Keratinocyte (primary cell): ENCODE data around the gene GOLT1A. TPM values are rescaled to one million over a fixed set of nuclear protein-coding genes. Genes with fewer than 3 reads are reported as not detected.
A peak's percentile ranks its signal among the peaks of the same experiment; 100 is the strongest.

Experiments
- DNase-seq: peaks from one replicate; pipeline ENCODE4 v3.0.0-alpha.2; 2011; ENCODE audit warnings: low read depth, missing footprints, low spot score
- FAIRE-seq: peaks from 2 replicates; lab custom pipeline; 2011; peaks lifted over from hg19 to GRCh38; lab: Jason Lieb, UNC
- H2AFZ ChIP-seq: 2 replicates; pipeline ENCODE4 v1.6.0; 2012; ENCODE audit warnings: low read length, control low read depth, inconsistent platforms; ENCODE audit not compliant: control insufficient read depth
- H3K27ac ChIP-seq: 2 replicates; pipeline ENCODE4 v1.5.1; 2011; ENCODE audit warnings: low read length; ENCODE audit not compliant: control insufficient read depth, insufficient read depth
- H3K27me3 ChIP-seq: 3 replicates; pipeline ENCODE4 v1.6.0; 2011; ENCODE audit warnings: low read length; ENCODE audit not compliant: control insufficient read depth, insufficient read depth; ENCODE audit errors: extremely low read depth
- H3K36me3 ChIP-seq, 2 experiments: 2 replicates in 1 of 2; 3 replicates in 1 of 2; pipeline ENCODE4 v1.5.1; 2011; ENCODE audit warnings: low read length in 2 of 2, mild to moderate bottlenecking in 1 of 2; ENCODE audit not compliant: control insufficient read depth in 2 of 2, insufficient read depth in 2 of 2; ENCODE audit errors: extremely low read depth in 1 of 2
- H3K4me1 ChIP-seq: 3 replicates; pipeline ENCODE4 v1.5.1; 2011; ENCODE audit warnings: low read length; ENCODE audit not compliant: control insufficient read depth, insufficient read depth; ENCODE audit errors: extremely low read depth
- H3K4me2 ChIP-seq: 3 replicates; pipeline ENCODE4 v1.6.0; 2011; ENCODE audit warnings: low read depth, low read length; ENCODE audit not compliant: control insufficient read depth, insufficient read depth; ENCODE audit errors: extremely low read depth
- H3K4me3 ChIP-seq, 3 experiments: fragments of 200-600 bp in 1 of 3; sonication (generic) in 1 of 3; 2 replicates in 2 of 3; 3 replicates in 1 of 3; pipeline ENCODE4 v1.5.1; 2011 to 2016; ENCODE audit warnings: low read length in 3 of 3, mild to moderate bottlenecking in 3 of 3, control low read depth in 2 of 3, inconsistent platforms in 1 of 3, low read depth in 1 of 3, mixed read lengths in 1 of 3, mixed run types in 1 of 3, moderate library complexity in 1 of 3; ENCODE audit not compliant: control insufficient read depth in 2 of 3, insufficient read depth in 2 of 3; ENCODE audit errors: extremely low read depth in 1 of 3
- H3K79me2 ChIP-seq: 2 replicates; pipeline ENCODE4 v1.6.0; 2012; ENCODE audit warnings: low read length; ENCODE audit not compliant: control insufficient read depth, insufficient read depth
- H3K9ac ChIP-seq: 3 replicates; pipeline ENCODE4 v1.6.0; 2011; ENCODE audit warnings: low read length; ENCODE audit not compliant: control insufficient read depth, insufficient read depth; ENCODE audit errors: extremely low read depth
- H3K9me1 ChIP-seq: 3 replicates; pipeline ENCODE4 v1.6.0; 2011; ENCODE audit warnings: low read length; ENCODE audit not compliant: control insufficient read depth, insufficient read depth; ENCODE audit errors: extremely low read depth
- H3K9me3 ChIP-seq: 2 replicates; pipeline ENCODE4 v1.5.1; 2012; ENCODE audit warnings: low read depth, low read length; ENCODE audit not compliant: control insufficient read depth
- H4K20me1 ChIP-seq: 3 replicates; pipeline ENCODE4 v1.6.0; 2011; ENCODE audit warnings: low read length; ENCODE audit not compliant: control insufficient read depth, insufficient read depth; ENCODE audit errors: extremely low read depth
- EZH2 ChIP-seq: IDR thresholded peaks from one replicate; pipeline ENCODE4 v1.6.1; 2012; ENCODE audit warnings: inconsistent platforms, mild to moderate bottlenecking, low read length, moderate library complexity
- dilution Hi-C: fragments of 300-500 bp; cut with MboI; formaldehyde crosslinking; loops from one replicate; pipeline ENCODE4 v1.7.0; 2020; ENCODE audit warnings: low sequenced_read_pairs; ENCODE audit not compliant: extremely low pct_ligation_motif_present
- polyA plus RNA-seq, 5 experiments: library from polyadenylated mRNA; depleted of rRNA in 3 of 5; stranded (reverse) in 3 of 5; stranded (forward) in 1 of 5; unstranded in 1 of 5; fragments of >200 nt; gene quantifications; 1 replicate in 1 of 5; 2 replicates in 3 of 5; 3 replicates in 1 of 5; pipeline versions ENCODE4 v1.2.1 to v1.2.3, GENCODE V29; 2011 to 2012; ENCODE audit warnings: missing spikeins in 2 of 5, low read depth in 1 of 5, low replicate concordance in 1 of 5
- TF ChIP-seq, protein P1 (sequence below), 3 experiments: IDR thresholded peaks in 1 of 3; conservative IDR thresholded peaks in 1 of 3; optimal IDR thresholded peaks in 1 of 3; 2 replicates in 2 of 3; 3 replicates in 1 of 3; pipeline versions ENCODE3 to v1.5.1; 2011; ENCODE audit warnings: low read length in 3 of 3, mild to moderate bottlenecking in 3 of 3, moderate library complexity in 2 of 3, control low read depth in 1 of 3, inconsistent platforms in 1 of 3; ENCODE audit not compliant: insufficient read depth in 2 of 3; ENCODE audit errors: extremely low read depth in 1 of 3

GOLT1A gene
- polyA plus RNA-seq, 1 donor (not counting 4 experiments of a cell fraction or from before 2014, with no cell fraction given), result 0.46 TPM

DNA sequence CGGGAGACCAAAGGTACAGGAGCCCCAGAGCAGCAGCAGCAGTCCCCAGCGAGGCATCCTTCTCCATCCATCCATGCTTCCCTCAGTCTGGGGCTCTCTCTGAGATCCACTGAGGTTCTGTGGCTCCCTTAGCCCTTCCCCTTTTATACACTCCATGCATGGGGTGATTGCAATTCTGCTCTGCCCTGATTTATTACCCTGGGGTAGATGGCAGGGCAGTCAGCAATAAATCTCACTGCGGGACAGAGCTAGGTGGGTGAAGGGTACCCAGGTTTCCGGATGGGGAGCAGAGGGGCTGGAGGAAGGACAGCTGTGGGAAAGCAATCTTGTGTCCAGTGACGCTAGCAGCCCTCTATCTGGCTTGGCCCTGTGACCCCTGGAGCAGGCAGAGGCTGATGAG lies 47.6 kb downstream of the GOLT1A start, which contains the start of gene REN:
REN (minus strand) TSS at position 119 of the 400 bp plus-strand sequence; CDS start at position 75, 44 bp downstream.
- H3K4me3 ChIP-seq, result no peak within 1 kb of the TSS
- TF ChIP-seq, protein P1, sequence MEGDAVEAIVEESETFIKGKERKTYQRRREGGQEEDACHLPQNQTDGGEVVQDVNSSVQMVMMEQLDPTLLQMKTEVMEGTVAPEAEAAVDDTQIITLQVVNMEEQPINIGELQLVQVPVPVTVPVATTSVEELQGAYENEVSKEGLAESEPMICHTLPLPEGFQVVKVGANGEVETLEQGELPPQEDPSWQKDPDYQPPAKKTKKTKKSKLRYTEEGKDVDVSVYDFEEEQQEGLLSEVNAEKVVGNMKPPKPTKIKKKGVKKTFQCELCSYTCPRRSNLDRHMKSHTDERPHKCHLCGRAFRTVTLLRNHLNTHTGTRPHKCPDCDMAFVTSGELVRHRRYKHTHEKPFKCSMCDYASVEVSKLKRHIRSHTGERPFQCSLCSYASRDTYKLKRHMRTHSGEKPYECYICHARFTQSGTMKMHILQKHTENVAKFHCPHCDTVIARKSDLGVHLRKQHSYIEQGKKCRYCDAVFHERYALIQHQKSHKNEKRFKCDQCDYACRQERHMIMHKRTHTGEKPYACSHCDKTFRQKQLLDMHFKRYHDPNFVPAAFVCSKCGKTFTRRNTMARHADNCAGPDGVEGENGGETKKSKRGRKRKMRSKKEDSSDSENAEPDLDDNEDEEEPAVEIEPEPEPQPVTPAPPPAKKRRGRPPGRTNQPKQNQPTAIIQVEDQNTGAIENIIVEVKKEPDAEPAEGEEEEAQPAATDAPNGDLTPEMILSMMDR (optimal IDR thresholded peaks at IDR 0.05 in 1 of 3, IDR thresholded peaks at IDR 0.05 in 1 of 3, conservative IDR thresholded peaks at IDR 0.05 in 1 of 3; ENCODE audit: extremely low read depth in 1 of 3, insufficient read depth in 2 of 3, low read length in 3 of 3), result no peak
- TF ChIP-seq EZH2, result no peak
- H3K4me2 ChIP-seq, result no peak within 1 kb of the TSS
- H3K36me3 ChIP-seq, result no peaks in the 10 kb centered on the region
- peaks cover 6% of the 10 kb centered on the region for H3K9me3 ChIP-seq
- DNase-seq (no peak), FAIRE-seq (no peak)
- no peaks in the 10 kb centered on the region for H3K9me1 ChIP-seq
- H2AFZ ChIP-seq, result no peak within 1 kb of the TSS
- no peak within 1 kb of the TSS for H3K9ac ChIP-seq
- H3K27ac ChIP-seq, result no peak within 1 kb of the TSS
- no peaks in the 10 kb centered on the region for H4K20me1 ChIP-seq
- peaks cover 13% of the 10 kb centered on the region for H3K4me1 ChIP-seq
- no peaks in the 10 kb centered on the region for H3K27me3 ChIP-seq
- dilution Hi-C loops, result no loop called here
- no peaks in the 10 kb centered on the region for H3K79me2 ChIP-seq

DNA sequence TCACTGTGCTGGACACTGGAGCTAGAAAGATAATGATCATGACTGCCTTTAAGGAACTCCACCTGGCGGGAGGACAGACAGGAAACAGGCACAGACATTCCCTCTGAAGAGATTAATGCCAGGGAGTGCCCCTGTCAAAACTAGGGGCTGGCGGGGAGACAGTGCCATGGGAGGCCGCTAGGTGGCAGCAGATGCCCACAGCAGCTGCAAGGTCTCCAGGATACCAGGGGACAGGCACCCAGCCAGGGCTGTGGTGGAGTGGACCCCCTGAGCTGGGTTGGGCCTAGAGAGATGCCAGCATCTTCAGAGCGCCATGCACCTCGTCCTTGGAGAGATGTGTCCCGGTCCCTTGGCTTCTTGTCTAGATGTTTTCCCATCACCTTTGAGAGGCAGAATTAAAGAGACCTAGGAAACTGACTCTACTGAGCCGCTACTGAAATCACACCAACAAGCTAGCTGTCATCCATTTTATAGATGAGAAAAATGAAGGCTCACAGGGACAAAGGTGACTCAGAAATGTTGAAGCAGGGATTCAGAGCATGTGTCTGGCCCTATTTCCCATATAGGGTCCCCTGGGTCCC lies 51.2 kb downstream of the GOLT1A start:
- H3K9ac ChIP-seq, result no peak overlapping the region
- peak overlapping the region; percentile 33 for H3K4me2 ChIP-seq
- dilution Hi-C loops, result no loop called here
- H3K9me3 ChIP-seq, result no peaks in the 10 kb centered on the region
- no peaks in the 10 kb centered on the region for H3K9me1 ChIP-seq
- no peaks in the 10 kb centered on the region for H3K27me3 ChIP-seq
- H3K79me2 ChIP-seq, result no peaks in the 10 kb centered on the region
- no peaks in the 10 kb centered on the region for H3K36me3 ChIP-seq
- FAIRE-seq (peak; percentile 94), DNase-seq (peak; percentile 64)
- no peaks in the 10 kb centered on the region for H4K20me1 ChIP-seq
- no peak overlapping the region for H3K27ac ChIP-seq
- peaks cover 8% of the 10 kb centered on the region for H3K4me1 ChIP-seq
- no peak for TF ChIP-seq EZH2
- TF ChIP-seq, protein P1 (optimal IDR thresholded peaks at IDR 0.05 in 1 of 3, IDR thresholded peaks at IDR 0.05 in 1 of 3, conservative IDR thresholded peaks at IDR 0.05 in 1 of 3; ENCODE audit: extremely low read depth in 1 of 3, insufficient read depth in 2 of 3, low read length in 3 of 3), result peak; percentile 99 to 100 (median 100)
- no peak overlapping the region for H2AFZ ChIP-seq
- no peak overlapping the region for H3K4me3 ChIP-seq
